Left colon (tissue), 2 donors: Measurements from ENCODE around the gene FLII. TPM values are rescaled to one million over a fixed set of nuclear protein-coding genes. Genes with fewer than 3 reads are reported as not detected.

Experiments used
- total RNA-seq, 2 donors: library from RNA; stranded (reverse); fragmentation: NEBNext Ultra II Directional; extraction: Animal tissue kit (Norgen Biotek cat#: 25700); gene quantifications; one replicate each; pipeline ENCODE4 v1.2.1, GENCODE V29; 2021
- donor health status: DM: no; HTN: no; CAD: no.
- donor health status: DM: yes; HTN: yes; CAD: no.

FLII gene
- total RNA-seq, 2 donors from 2014 or later, result 276 to 285 TPM

Other genes with a start within 250 kb of the FLII start
- gene ATPAF2, start 219.6 kb downstream of the FLII start, total RNA-seq, result 10 to 100 TPM; 29.0 to 32.0 TPM
- gene GID4, start 219.3 kb downstream of the FLII start, total RNA-seq, result 1 to 10 TPM; 4.7 to 7.0 TPM
- gene DRG2, start 170.8 kb downstream of the FLII start, total RNA-seq, result 10 to 100 TPM; 25.4 to 29.3 TPM
- gene MYO15A, start 150.0 kb downstream of the FLII start, total RNA-seq, result 1 to 10 TPM in 1 of 2 donors, under 1 TPM in 1; 0.75 to 2.4 TPM
- 10 to 100 TPM; 83.7 to 89.8 TPM for gene ALKBH5, start 74.9 kb downstream of the FLII start, total RNA-seq
- gene LLGL1, start 33.1 kb downstream of the FLII start, total RNA-seq, result 1 to 10 TPM; 7.5 to 8.6 TPM
- 10 to 100 TPM; 13.8 to 18.3 TPM for gene MIEF2, start 1.9 kb upstream of the FLII start, total RNA-seq
- 10 to 100 TPM; 22.0 to 23.3 TPM for gene TOP3A, start 56.3 kb upstream of the FLII start, total RNA-seq
- gene SMCR8, start 56.6 kb upstream of the FLII start, total RNA-seq, result 10 to 100 TPM; 18.9 to 21.1 TPM
- 10 to 100 TPM; 27.4 to 40.2 TPM for gene SHMT1, start 104.8 kb upstream of the FLII start, total RNA-seq
- under 1 TPM; 0.12 to 0.22 TPM for gene EVPLL, start 119.0 kb upstream of the FLII start, total RNA-seq
- 10 to 100 TPM; 36.8 to 47.7 TPM for gene LGALS9C, start 218.1 kb upstream of the FLII start, total RNA-seq